Measurements from ENCODE around the gene MAFG. TPM values are rescaled to one million over a fixed set of nuclear protein-coding genes. Genes with fewer than 3 reads are reported as not detected.

Gene MAFG
- total RNA-seq, 1 donor from 2014 or later: 22.4 TPM

DNA sequence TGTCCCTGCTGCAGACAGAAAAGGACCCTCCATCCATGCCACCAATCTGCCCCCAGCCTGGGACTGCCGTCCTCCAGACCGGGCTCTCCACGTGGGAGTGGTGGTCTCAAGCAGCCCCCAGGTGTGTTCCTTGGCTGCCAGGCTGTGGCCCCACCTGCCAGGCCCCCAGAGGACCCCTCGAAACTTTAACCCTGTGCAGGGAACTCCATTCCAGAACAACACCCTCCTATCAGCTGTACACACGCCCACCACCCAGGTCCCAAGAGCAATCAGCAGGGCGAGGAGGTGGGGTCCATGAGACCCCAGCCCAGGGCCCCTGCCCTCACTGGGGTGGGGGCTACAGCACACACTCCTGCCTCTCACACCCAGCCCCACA lies 8.2 kb upstream of the MAFG start:
- DNase-seq (ENCODE audit: extremely low spot score, unreplicated experiment): no peak
- no peaks in the 10 kb centered on the region for H3K36me3 Mint-ChIP-seq
- H3K9me3 Mint-ChIP-seq: no peaks in the 10 kb centered on the region
- peak overlapping the region; percentile 43 for H3K27ac Mint-ChIP-seq
- TF ChIP-seq, protein P1, sequence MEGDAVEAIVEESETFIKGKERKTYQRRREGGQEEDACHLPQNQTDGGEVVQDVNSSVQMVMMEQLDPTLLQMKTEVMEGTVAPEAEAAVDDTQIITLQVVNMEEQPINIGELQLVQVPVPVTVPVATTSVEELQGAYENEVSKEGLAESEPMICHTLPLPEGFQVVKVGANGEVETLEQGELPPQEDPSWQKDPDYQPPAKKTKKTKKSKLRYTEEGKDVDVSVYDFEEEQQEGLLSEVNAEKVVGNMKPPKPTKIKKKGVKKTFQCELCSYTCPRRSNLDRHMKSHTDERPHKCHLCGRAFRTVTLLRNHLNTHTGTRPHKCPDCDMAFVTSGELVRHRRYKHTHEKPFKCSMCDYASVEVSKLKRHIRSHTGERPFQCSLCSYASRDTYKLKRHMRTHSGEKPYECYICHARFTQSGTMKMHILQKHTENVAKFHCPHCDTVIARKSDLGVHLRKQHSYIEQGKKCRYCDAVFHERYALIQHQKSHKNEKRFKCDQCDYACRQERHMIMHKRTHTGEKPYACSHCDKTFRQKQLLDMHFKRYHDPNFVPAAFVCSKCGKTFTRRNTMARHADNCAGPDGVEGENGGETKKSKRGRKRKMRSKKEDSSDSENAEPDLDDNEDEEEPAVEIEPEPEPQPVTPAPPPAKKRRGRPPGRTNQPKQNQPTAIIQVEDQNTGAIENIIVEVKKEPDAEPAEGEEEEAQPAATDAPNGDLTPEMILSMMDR (conservative IDR thresholded peaks at IDR 0.05): no peak
- peaks cover 4% of the 10 kb centered on the region for H3K27me3 Mint-ChIP-seq
- peak overlapping the region; percentile 90 for H3K4me3 Mint-ChIP-seq
- H3K4me1 Mint-ChIP-seq (ENCODE audit: unreplicated experiment): peaks cover 3% of the 10 kb centered on the region

DNA sequence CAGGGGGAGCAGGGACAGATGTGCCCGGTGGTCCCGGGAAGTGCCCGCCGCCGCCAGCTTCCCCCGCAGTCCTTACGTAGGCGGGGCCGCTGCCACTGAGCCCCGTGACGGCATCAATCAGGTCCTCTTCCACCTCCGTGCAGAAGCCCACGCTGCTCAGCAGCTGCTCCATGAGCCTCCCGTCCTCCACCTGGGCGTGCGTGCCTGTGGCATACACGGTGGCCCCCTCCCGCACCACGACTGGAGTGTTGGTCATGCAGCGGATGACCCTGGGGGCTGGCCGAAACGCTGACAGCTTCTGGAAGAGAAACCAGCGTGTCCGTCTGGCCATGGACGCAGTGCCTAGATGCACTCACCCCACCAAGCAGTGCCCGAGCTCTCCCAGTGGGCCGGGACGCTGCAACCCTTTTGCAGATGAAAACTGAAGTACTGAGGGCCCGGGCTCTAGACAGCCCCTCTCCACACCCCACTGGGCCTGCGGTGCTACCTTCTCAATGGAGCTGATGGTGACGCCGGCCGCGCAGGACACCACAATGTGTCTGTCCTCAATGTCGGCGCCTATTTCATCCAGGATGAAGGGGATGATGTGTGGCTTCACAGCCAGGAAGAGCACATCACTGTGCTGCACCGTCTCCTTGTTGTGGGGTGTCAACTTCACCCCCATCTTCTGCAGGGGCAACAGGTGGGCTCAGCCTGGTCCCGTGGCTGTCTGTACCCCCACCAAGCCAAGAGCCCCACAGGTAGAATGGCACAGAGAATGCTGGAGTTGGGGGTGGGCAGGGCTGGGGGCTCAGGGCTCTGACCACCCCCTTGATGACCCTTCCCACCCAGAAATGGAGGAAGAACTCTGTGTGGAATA lies 7.5 kb upstream of the MAFG start:
- no peak overlapping the region for H3K27ac Mint-ChIP-seq
- no peaks in the 10 kb centered on the region for H3K27me3 Mint-ChIP-seq
- H3K4me3 Mint-ChIP-seq: peak overlapping the region; percentile 90
- no peaks in the 10 kb centered on the region for H3K9me3 Mint-ChIP-seq
- TF ChIP-seq, protein P1 (conservative IDR thresholded peaks at IDR 0.05): no peak
- peaks cover 3% of the 10 kb centered on the region for H3K4me1 Mint-ChIP-seq (ENCODE audit: unreplicated experiment)
- H3K36me3 Mint-ChIP-seq: no peaks in the 10 kb centered on the region
- no peak for DNase-seq (ENCODE audit: extremely low spot score, unreplicated experiment)

DNA sequence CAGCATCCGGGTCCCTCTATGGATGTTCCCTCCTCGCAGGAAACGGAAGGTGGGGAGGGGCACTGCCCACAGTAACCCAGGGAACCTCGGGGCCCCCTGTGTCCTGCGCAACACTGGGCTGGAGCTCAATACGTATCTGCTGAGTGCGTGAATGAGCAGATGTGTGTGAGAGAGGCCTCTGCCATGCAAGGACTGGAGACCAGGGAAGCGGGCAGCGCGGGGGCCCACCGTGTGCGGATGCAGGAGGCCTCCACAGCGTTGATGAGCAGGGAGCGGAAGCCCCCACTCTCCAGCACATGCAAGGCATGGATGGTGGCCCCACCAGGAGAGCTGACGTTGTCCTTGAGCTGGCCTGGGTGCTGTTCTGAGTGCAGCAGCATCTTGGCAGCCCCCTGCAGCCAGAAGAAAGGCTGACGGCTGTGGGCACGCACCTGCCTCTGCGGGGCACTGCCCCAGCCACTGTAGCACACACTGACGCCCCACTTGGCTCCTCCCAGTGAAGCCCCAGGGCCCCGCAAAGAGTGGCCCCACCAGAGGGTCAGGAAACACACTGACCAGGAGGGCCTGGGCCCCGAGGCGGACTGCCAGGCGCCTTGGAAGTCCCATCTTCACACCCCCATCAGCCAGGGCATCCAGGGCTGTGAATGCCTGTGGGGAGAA lies 6.7 kb upstream of the MAFG start:
- TF ChIP-seq, protein P1 (conservative IDR thresholded peaks at IDR 0.05): no peak
- no peaks in the 10 kb centered on the region for H3K36me3 Mint-ChIP-seq
- H3K27ac Mint-ChIP-seq: peak overlapping the region; percentile 53
- peak overlapping the region; percentile 76 for H3K4me3 Mint-ChIP-seq
- DNase-seq (ENCODE audit: extremely low spot score, unreplicated experiment): no peak
- peaks cover 3% of the 10 kb centered on the region for H3K4me1 Mint-ChIP-seq (ENCODE audit: unreplicated experiment)
- H3K27me3 Mint-ChIP-seq: no peaks in the 10 kb centered on the region
- H3K9me3 Mint-ChIP-seq: no peaks in the 10 kb centered on the region

DNA sequence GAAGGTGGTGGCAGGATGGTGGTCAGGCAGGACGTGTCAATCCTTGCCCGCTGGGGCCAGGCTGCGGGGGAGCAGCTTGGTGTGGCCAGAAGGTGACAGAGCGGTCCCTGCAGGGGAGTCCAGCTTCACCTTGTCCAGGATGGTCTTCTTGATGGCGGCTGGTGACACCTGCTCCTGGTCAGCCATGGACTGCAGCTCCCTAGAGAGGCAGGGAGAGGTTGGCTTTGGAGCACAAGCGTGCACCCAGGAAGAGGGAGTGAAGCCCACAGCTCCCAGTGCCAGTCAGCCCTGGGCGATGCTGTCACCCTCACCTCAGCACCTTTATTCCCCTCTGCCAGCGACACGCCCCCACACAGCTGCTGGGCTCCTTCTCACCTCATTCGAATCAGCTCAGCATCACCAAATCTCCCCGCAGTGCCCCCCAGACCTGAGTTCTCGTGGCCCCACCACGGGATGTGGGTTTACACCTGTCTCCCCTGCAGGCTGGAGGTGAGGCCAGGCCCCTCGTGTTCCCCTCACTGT lies 5.7 kb upstream of the MAFG start:
- no peak for DNase-seq (ENCODE audit: extremely low spot score, unreplicated experiment)
- H3K9me3 Mint-ChIP-seq: no peaks in the 10 kb centered on the region
- TF ChIP-seq, protein P1 (conservative IDR thresholded peaks at IDR 0.05): no peak
- H3K27ac Mint-ChIP-seq: no peak overlapping the region
- peaks cover 3% of the 10 kb centered on the region for H3K4me1 Mint-ChIP-seq (ENCODE audit: unreplicated experiment)
- no peaks in the 10 kb centered on the region for H3K36me3 Mint-ChIP-seq
- H3K27me3 Mint-ChIP-seq: no peaks in the 10 kb centered on the region
- no peak overlapping the region for H3K4me3 Mint-ChIP-seq

DNA sequence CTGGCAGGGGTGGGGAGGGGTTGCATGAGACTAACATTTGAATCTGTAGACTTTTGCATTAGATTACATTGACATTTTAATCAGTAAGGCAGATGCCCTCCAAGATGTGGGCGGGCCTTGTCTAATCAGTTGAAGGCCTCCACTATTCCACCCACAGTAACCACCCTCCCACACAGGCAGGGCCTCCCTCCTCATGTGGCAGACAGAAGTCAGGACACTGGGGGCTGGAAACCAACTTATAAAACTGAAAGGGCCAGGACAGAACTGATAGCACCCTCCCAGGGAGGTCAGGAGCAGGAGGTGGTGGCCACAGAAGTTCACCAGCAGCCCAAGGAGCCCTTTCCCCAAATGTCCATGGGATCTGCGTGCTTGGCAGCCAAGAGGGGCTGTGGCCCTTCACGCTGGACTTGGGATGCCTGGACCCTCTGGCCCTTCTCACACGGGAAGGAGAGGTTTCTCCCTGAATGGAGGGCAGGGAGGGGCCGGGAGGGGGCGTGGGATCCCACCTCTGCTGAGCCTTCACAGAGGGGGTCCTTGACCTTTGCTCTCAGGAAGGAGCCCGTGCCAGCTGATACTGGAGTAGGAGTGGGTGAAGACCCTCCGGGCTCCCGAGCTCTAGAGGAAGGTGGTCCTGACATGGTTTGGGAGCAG lies 4.9 kb upstream of the MAFG start:
- Mint-ChIP-seq H3K4me3 (no peak overlapping the region), H3K9me3 (no peaks in the 10 kb centered on the region), H3K27ac (no peak overlapping the region), H3K4me1 (ENCODE audit: unreplicated experiment) (peaks cover 3% of the 10 kb centered on the region), H3K36me3 (no peaks in the 10 kb centered on the region), H3K27me3 (no peaks in the 10 kb centered on the region)
- no peak for DNase-seq (ENCODE audit: extremely low spot score, unreplicated experiment)
- TF ChIP-seq, protein P1 (conservative IDR thresholded peaks at IDR 0.05): no peak

All from type B pancreatic cell (in vitro differentiated cells).